ENCODE measurements around the gene NF1.

GRCh38 chr17:31052187-31052889 lies 42.4 kb upstream of the NF1 start:
- TF ChIP-seq FOXM1 (IDR thresholded peaks at IDR 0.05; ENCODE audit: low read depth) (no peak), CTCF (IDR thresholded peaks at IDR 0.05) (no peak)
